Tibial nerve (tissue), 4 donors: Measurements from ENCODE around the gene YPEL4. TPM values are rescaled to one million over a fixed set of nuclear protein-coding genes. Genes with fewer than 3 reads are reported as not detected.

ENCODE experiments used
- DNase-seq, 2 donors: peaks; one replicate each; pipeline ENCODE4 v3.0.0-alpha.2; 2019; ENCODE audit warnings: low spot score in 2 of 2
- H3K27ac ChIP-seq, 4 donors: fragments of 200-600 bp; sonication (generic) in 3 of 4; one replicate each; pipeline ENCODE4 v1.5.1; 2017 to 2019; ENCODE audit warnings: mild to moderate bottlenecking in 1 of 4
- H3K27me3 ChIP-seq, 2 donors: fragments of 200-600 bp; sonication (generic) in 1 of 2; one replicate each; pipeline versions ENCODE4 v1.5.1 to v1.6.0; 2017 to 2019
- H3K36me3 ChIP-seq, 3 donors: fragments of 200-600 bp; sonication (generic); one replicate each; pipeline ENCODE4 v1.5.1; 2018 to 2019
- H3K4me1 ChIP-seq, 4 donors: fragments of 200-600 bp; sonication (generic) in 3 of 4; one replicate each; pipeline ENCODE4 v1.5.1; 2017 to 2019
- H3K4me3 ChIP-seq, 4 donors: fragments of 200-600 bp; sonication (generic) in 3 of 4; one replicate each; pipeline ENCODE4 v1.5.1; 2017 to 2019; ENCODE audit warnings: mild to moderate bottlenecking in 1 of 4, moderate library complexity in 1 of 4
- H3K9me3 ChIP-seq, 4 donors: fragments of 200-600 bp; sonication (generic) in 3 of 4; one replicate each; pipeline ENCODE4 v1.5.1; 2017 to 2019
- EP300 ChIP-seq, 2 donors: sonication (generic); formaldehyde crosslinking; IDR thresholded peaks; one replicate each; pipeline ENCODE4 v1.6.1; 2017; ENCODE audit warnings: antibody characterized with exemption in 2 of 2, mild to moderate bottlenecking in 1 of 2
- POLR2A ChIP-seq, 2 donors: fragments of 450-650 bp; IDR thresholded peaks; one replicate each; pipeline ENCODE4 v1.6.1; 2017; ENCODE audit warnings: antibody characterized with exemption in 2 of 2, mild to moderate bottlenecking in 2 of 2, moderate library complexity in 2 of 2
- WGBS, 2 donors: methylation state at CpG; one replicate each; pipeline ENCODE4 v1.1.5; 2018; 5-methylcytosine and 5-hydroxymethylcytosine counted together
- total RNA-seq, 4 donors: library from RNA; depleted of rRNA; stranded (reverse); fragments of >200 nt; gene quantifications; one replicate each; pipeline ENCODE4 v1.1.0, GENCODE V29; 2016
- TF ChIP-seq, protein P1 (sequence below), 5 experiments: fragments of 200-600 bp in 3 of 5; fragments of 450-650 bp in 2 of 5; sonication (generic) in 3 of 5; IDR thresholded peaks; one replicate each; pipeline ENCODE4 v1.5.1; 2016 to 2019; ENCODE audit warnings: antibody characterized with exemption in 5 of 5, mild to moderate bottlenecking in 3 of 5, moderate library complexity in 2 of 5

The YPEL4 gene
- total RNA-seq, 4 donors from 2014 or later: 0.30 to 1.7 (median 0.41) TPM

DNA sequence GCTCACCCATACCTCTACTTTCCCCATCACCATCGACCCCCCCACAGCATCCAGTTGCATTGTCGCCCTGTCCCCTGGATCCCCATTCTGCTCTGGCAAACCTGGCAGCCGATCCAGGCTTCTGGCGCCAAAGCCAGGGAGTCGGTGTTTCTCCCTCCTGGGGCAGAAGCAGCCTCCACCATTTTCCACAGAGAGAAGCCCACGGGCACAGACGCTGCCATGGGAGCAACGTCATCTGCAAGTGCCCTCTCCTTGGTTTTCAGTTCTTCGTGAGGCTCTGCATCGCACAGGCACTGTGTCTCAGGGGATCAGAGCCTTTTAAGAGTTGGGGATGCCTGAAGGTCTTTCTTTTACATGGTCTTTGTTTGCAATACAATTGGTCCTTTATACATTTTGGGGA is 2.3 kb downstream of the YPEL4 start:
- peaks cover 0 to 27% of the 10 kb centered on the region in 2 donors for H3K27me3 ChIP-seq
- no peak for DNase-seq

DNA sequence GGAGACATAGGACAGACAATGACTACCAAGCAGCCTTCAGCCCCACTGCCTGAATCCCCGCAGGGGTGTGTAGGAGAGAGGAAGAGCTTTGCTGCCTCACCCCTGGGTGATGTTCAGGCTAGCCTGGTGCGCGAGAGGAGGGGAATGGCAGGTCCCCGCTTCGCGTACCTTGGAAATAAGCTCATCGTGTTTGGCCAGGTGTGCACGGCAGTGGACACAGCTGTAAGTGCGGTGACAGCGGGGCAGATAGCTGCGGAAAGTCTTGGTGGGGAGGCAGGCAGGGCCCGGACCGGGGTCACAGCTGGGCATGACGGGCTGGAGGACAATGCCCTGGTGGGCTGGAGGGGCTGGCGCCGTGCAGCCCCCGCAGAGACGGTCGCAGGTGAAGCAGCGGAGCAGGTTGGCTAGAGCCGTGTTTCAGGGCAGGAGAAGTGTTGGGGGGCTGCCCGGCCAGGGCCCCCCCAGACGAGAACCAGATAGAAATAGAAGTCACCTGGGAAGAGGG is 2.9 kb downstream of the YPEL4 start:
- Histone ChIP-seq H3K9me3 (no peaks in the 10 kb centered on the region), H3K4me1 (peaks cover 0 to 64% (median 45%) of the 10 kb centered on the region in 4 donors), H3K36me3 (no peaks in the 10 kb centered on the region), H3K27ac (peak overlapping the region in 1 of 4 donors; percentile 73), H3K4me3 (peak overlapping the region in 1 of 4 donors; percentile 17), H3K27me3 (peaks cover 0 to 24% of the 10 kb centered on the region in 2 donors)
- no peak for TF ChIP-seq POLR2A (IDR thresholded peaks at IDR 0.05)
- no peak for TF ChIP-seq EP300 (IDR thresholded peaks at IDR 0.05)
- TF ChIP-seq, protein P1, sequence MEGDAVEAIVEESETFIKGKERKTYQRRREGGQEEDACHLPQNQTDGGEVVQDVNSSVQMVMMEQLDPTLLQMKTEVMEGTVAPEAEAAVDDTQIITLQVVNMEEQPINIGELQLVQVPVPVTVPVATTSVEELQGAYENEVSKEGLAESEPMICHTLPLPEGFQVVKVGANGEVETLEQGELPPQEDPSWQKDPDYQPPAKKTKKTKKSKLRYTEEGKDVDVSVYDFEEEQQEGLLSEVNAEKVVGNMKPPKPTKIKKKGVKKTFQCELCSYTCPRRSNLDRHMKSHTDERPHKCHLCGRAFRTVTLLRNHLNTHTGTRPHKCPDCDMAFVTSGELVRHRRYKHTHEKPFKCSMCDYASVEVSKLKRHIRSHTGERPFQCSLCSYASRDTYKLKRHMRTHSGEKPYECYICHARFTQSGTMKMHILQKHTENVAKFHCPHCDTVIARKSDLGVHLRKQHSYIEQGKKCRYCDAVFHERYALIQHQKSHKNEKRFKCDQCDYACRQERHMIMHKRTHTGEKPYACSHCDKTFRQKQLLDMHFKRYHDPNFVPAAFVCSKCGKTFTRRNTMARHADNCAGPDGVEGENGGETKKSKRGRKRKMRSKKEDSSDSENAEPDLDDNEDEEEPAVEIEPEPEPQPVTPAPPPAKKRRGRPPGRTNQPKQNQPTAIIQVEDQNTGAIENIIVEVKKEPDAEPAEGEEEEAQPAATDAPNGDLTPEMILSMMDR (IDR thresholded peaks at IDR 0.05): no peak
- DNase-seq: no peak
- 8 to 9% methylated on average over 14 to 23 of the region's 23 CpGs for WGBS, 2 donors

More for the DNA sequence above, 2.3 kb downstream of the YPEL4 start:
- Histone ChIP-seq H3K36me3 (no peaks in the 10 kb centered on the region), H3K9me3 (no peaks in the 10 kb centered on the region), H3K4me3 (peak overlapping the region in 1 of 4 donors; percentile 17), H3K4me1 (peaks cover 0 to 65% (median 45%) of the 10 kb centered on the region in 4 donors), H3K27ac (no peak overlapping the region)
- TF ChIP-seq POLR2A (IDR thresholded peaks at IDR 0.05) (no peak), EP300 (IDR thresholded peaks at IDR 0.05) (no peak)
- TF ChIP-seq, protein P1 (IDR thresholded peaks at IDR 0.05): no peak
- WGBS, 2 donors: 1 to 3% methylated on average over 10 of the region's 10 CpGs

DNA sequence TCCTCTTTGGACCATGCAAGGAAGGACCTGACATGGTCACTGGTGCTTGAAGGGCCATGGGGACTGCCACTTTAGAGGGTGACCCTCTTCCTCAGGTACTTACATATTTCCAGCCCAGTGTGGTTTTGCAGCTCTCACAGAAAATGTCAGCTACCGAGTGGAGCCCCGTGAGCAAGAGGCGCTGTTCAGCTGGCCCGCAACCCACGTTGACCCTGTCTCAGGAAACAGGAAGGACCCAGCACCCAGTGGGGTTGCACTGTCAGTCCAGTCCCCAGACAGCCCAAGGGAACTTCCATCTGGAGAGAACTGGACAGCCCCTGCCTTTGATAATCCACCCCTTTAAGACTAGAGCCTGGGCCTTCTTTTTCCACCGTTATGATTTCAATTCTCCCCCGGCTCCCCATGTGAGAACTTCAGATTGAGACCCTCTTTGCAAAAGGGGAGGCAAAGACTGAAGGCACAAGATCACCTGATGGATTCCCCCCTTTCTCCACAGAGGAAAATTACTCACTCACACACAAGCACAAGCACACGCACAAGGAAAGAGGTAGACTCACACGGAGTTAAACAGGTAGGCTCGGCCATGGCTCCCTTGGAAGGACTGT is 3.4 kb downstream of the YPEL4 start:
- Histone ChIP-seq H3K4me1 (peaks cover 0 to 67% (median 45%) of the 10 kb centered on the region in 4 donors), H3K27ac (peak overlapping the region in 3 of 4 donors; percentile 29 to 82 (median 73)), H3K9me3 (no peaks in the 10 kb centered on the region), H3K27me3 (peaks cover 0 to 24% of the 10 kb centered on the region in 2 donors), H3K4me3 (no peak overlapping the region), H3K36me3 (no peaks in the 10 kb centered on the region)
- DNase-seq: no peak
- TF ChIP-seq, protein P1 (IDR thresholded peaks at IDR 0.05): no peak
- TF ChIP-seq POLR2A (IDR thresholded peaks at IDR 0.05) (no peak), EP300 (IDR thresholded peaks at IDR 0.05) (no peak)
- 28 to 34% methylated on average over 8 to 10 of the region's 10 CpGs for WGBS, 2 donors

DNA sequence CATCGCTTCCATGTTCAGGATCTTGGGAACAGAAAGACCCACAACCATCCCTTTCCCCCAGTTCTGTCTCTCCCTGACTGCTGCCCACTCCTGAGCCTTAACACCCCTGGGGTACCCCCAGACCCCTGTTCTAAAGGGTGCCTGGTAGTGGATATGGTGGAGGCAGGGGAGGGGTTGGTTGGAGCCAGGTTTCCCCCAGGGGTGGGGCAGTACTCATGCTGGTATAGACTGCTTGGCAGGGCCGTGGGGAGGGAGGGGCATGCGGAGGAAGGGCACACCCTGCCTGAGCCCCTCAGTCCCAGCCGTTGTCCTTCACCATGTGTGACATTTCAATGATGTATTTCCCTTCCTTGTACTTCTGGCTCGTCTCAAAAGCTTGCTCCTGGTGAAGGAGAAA is 4.0 kb downstream of the YPEL4 start:
- H3K4me3 ChIP-seq: no peak overlapping the region
- TF ChIP-seq, protein P1 (IDR thresholded peaks at IDR 0.05): no peak
- TF ChIP-seq POLR2A (IDR thresholded peaks at IDR 0.05) (no peak), EP300 (IDR thresholded peaks at IDR 0.05) (no peak)
- H3K27me3 ChIP-seq: peaks cover 0 to 24% of the 10 kb centered on the region in 2 donors
- H3K9me3 ChIP-seq: no peaks in the 10 kb centered on the region
- 13 to 16% methylated on average over 5 of the region's 5 CpGs for WGBS, 2 donors
- H3K27ac ChIP-seq: peak overlapping the region in 3 of 4 donors; percentile 29 to 82 (median 73)
- peaks cover 0 to 73% (median 48%) of the 10 kb centered on the region in 4 donors for H3K4me1 ChIP-seq
- no peak for DNase-seq
- no peaks in the 10 kb centered on the region for H3K36me3 ChIP-seq
